ENCODE data around the gene SHKBP1.

GRCh38 chr19:40571005-40571318 lies 5.7 kb upstream of the SHKBP1 start:
- TF ChIP-seq EZH2 (IDR thresholded peaks at IDR 0.05; ENCODE audit: insufficient read depth, low read length) (no peak), CTCF (IDR thresholded peaks at IDR 0.05; ENCODE audit: insufficient read depth, low read depth, low read length) (no peak)

All from astrocyte (in vitro differentiated cells and primary cell).